Measurements from ENCODE around the gene APBB1IP.
"Not testable (repeated sequence)": the region's sequence is repeated elsewhere in the genome, so short reads cannot be mapped to it uniquely, and the experiment has no call there.

Gene APBB1IP

DNA sequence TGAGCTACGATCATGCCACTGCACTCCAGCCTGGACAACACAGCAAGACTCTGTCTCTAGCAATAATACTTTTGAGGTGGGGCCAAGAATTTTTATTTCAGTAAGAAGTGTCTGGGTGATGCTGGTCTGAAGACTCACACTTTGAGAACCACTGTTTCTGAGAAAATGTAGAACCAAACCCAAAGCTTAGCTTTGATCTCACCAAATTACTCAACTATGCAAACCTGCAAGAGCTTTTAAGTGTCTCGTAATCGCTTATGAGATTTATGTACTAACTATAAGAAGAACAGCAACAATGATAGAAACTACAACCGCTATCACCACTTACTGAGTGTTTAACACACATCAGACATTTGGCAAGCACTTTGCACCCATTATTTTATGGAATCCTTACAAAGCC, 29.5 kb downstream of the APBB1IP start:
- TF ChIP-seq, protein P1, sequence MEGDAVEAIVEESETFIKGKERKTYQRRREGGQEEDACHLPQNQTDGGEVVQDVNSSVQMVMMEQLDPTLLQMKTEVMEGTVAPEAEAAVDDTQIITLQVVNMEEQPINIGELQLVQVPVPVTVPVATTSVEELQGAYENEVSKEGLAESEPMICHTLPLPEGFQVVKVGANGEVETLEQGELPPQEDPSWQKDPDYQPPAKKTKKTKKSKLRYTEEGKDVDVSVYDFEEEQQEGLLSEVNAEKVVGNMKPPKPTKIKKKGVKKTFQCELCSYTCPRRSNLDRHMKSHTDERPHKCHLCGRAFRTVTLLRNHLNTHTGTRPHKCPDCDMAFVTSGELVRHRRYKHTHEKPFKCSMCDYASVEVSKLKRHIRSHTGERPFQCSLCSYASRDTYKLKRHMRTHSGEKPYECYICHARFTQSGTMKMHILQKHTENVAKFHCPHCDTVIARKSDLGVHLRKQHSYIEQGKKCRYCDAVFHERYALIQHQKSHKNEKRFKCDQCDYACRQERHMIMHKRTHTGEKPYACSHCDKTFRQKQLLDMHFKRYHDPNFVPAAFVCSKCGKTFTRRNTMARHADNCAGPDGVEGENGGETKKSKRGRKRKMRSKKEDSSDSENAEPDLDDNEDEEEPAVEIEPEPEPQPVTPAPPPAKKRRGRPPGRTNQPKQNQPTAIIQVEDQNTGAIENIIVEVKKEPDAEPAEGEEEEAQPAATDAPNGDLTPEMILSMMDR (IDR thresholded peaks at IDR 0.05; ENCODE audit: borderline replicate concordance, insufficient read depth, low read depth, low read length), result no peak
- no peak overlapping the region for H3K4me3 ChIP-seq (ENCODE audit: low read depth, low read length)

DNA sequence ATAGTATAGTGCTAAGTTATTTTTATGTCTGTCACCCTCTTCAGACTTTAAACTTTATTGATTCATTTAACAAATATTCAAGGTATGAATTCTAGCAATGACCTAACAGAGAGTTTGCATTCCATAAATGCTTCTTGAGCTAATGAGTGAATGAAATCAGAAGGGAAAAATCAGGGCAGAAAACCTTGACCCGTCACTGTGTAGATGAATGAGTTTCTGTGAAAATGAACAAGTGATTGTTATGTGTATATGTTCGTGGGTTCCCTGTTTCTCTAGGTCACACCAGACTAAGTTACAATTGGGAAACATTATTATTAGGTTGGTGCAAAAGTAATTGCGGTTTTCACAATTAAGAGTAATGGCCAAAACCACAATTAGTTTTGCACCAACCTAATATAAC, 30.1 kb downstream of the APBB1IP start:
- TF ChIP-seq, protein P1 (IDR thresholded peaks at IDR 0.05; ENCODE audit: borderline replicate concordance, insufficient read depth, low read depth, low read length), result no peak
- H3K4me3 ChIP-seq (ENCODE audit: low read depth, low read length), result no peak overlapping the region

DNA sequence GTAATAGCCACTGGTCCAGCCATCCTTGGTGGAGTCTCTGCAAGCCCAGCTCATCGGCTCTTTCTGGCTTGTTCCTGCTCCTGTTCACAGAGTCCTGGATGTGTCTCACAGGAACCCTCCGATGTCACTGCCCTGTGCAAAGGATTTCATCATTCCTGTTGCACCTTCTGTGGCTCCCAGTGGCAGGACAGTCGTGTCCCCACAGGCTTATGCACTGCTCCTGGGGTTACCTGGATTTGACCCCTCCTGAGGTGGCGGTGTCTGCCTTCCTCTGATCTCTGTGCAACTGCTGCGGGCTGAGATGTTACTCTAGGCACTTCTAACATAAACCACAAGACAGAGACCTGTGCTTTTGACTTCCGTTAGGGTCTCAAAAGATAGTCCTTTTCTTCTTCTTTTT, 30.6 kb downstream of the APBB1IP start:
- no peak overlapping the region for H3K4me3 ChIP-seq (ENCODE audit: low read depth, low read length)
- TF ChIP-seq, protein P1 (IDR thresholded peaks at IDR 0.05; ENCODE audit: borderline replicate concordance, insufficient read depth, low read depth, low read length), result no peak

DNA sequence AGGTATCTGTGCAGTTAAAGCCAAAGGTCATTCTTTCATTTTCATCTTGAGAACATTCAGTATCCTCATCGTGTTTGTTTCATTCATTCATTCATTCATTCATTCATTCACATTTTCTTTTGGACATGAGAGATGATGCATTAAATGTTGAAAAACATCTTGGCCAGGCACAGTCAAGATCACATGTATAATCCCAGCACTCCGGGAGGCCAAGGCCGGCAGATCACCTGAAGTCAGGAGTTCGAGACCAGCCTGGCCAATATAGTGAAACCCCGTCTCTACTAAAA, 34.3 kb downstream of the APBB1IP start:
- H3K4me3 ChIP-seq (ENCODE audit: low read depth, low read length), result no peak overlapping the region
- TF ChIP-seq, protein P1 (IDR thresholded peaks at IDR 0.05; ENCODE audit: borderline replicate concordance, insufficient read depth, low read depth, low read length), result no peak

DNA sequence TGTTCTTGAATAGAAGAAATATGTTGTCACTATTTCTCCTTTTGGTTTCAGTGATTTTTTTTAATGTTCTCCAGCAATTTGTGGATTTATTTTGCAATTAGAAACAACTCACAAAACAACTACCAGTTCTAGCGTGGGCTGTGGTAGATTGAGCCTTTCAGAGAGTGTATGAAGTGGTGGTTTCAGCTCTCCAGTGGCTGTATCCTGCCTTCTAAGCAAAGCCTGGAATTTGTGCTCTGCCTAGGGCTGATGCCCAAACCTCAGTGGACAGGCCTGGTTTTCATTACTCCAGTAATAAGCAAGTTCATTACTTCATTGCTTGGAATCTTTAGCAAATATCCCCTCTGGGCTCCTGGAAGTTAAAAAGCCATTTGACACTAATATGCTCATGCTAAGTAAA, 35.9 kb downstream of the APBB1IP start:
- TF ChIP-seq, protein P1 (IDR thresholded peaks at IDR 0.05; ENCODE audit: borderline replicate concordance, insufficient read depth, low read depth, low read length), result no peak
- no peak overlapping the region for H3K4me3 ChIP-seq (ENCODE audit: low read depth, low read length)

DNA sequence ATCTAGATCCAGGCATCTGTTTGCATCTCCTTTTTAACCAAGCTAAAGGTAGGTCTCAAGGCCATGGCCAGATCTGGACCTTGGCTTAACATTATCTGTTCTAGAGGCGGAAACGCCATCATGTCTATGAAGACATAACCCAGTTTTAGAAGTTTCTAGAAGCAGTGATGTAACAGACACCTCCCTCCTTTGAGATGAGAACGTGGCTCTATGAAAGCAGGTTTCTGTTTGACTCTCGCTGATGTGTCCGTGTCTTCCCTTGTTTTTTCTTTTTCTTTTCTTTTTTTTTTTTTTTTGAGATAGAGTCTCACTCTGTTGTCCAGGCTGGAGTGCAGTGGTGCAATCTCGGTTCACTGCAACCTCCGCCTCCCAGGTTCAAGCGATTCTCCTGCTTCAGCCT, 36.7 kb downstream of the APBB1IP start:
- not testable (repeated sequence) for H3K4me3 ChIP-seq (ENCODE audit: low read depth, low read length)

DNA sequence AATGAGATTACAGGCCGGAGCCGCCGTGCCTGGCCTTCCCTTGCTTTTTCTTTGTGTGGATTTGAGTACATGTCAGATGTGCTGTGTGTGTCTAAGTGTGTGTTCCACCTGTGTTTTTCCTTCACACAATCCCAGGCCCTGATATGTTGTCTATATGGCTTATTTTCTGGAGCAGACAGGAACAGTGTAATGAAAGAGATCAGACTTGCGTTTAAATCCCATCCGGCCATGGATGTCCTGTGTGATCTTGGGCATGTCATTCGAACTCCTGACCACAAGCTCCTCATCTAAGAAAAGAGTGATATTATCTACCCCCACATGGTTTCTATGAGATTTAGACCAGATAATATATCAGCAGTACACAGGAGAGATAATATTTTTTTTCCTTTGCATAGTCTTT, 37.2 kb downstream of the APBB1IP start:
- no peak overlapping the region for H3K4me3 ChIP-seq (ENCODE audit: low read depth, low read length)
- TF ChIP-seq, protein P1 (IDR thresholded peaks at IDR 0.05; ENCODE audit: borderline replicate concordance, insufficient read depth, low read depth, low read length), result no peak

DNA sequence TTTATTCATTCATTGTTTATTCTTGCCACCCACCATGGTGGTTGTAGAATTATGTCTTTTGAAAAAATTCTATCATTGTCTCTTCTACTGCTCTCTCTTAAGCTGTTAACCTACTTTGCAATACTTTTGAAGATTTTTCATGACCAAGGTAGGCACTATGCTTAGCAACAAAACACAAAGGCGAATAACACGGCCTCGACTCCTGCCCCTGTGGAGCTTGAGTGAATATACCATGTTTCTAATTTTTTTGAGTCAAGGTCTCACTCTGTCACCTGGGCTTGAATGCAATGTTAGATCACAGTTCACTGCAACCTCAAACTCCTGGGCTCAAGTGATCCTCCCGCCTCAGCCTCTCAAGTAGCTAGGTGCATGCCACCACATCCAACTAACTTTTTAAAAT, 39.4 kb downstream of the APBB1IP start:
- H3K4me3 ChIP-seq (ENCODE audit: low read depth, low read length), result no peak overlapping the region
- TF ChIP-seq, protein P1 (IDR thresholded peaks at IDR 0.05; ENCODE audit: borderline replicate concordance, insufficient read depth, low read depth, low read length), result no peak
